ENCODE data around the gene IGSF8. TPM values are rescaled to one million over a fixed set of nuclear protein-coding genes. Genes with fewer than 3 reads are reported as not detected.

IGSF8 gene
- total and polyA plus RNA-seq, 2 of the 8 experiments (the other 6 are each of a cell fraction or from before 2014, with no cell fraction given), result 69.6 to 132 TPM

- Histone ChIP-seq H3K4me2 (ENCODE audit: insufficient read depth in 1 of 2, low read depth in 2 of 2, low read length in 2 of 2) (no peak overlapping the region), H3K4me3 (ENCODE audit: extremely low read depth in 1 of 4, insufficient read depth in 2 of 4, low read depth in 3 of 4, low read length in 4 of 4) (no peak overlapping the region), H4K91ac (replicated peaks; ENCODE audit: insufficient read length, low read length) (no peak overlapping the region), H3K23me2 (ENCODE audit: low read depth, low read length) (no peaks in the 10 kb centered on the region; the same call in 1 of the 2 replicates), H2BK12ac (ENCODE audit: low read depth, low read length) (0 out of 2 replicates have a peak overlapping the region, but pooled peaks have one; percentile 65), H2BK120ac (replicated peaks; ENCODE audit: low read depth, low read length) (no peak overlapping the region), H3K18ac (ENCODE audit: extremely low read depth, low read length) (no peak overlapping the region), H2AK5ac (ENCODE audit: low read depth, low read length) (no peak overlapping the region), H2BK15ac (ENCODE audit: low read length) (no peak overlapping the region), H3K4ac (replicated peaks; ENCODE audit: insufficient read length, low read depth, low read length) (no peak overlapping the region), H3K27me3 (replicated peaks in 1 of 4; ENCODE audit: control insufficient read depth in 3 of 4, extremely low read depth in 1 of 4, insufficient read depth in 3 of 4, low read length in 3 of 4) (peaks cover 0 to 43% (median 30%) of the 10 kb centered on the region in 4 experiments; a peak in 6 of 7 replicates), H3K27ac (ENCODE audit: low read depth, low read length) (no peak overlapping the region), H2AFZ (ENCODE audit: low read length) (no peak overlapping the region), H3K14ac (ENCODE audit: insufficient read length) (no peak overlapping the region), H3K23ac (ENCODE audit: insufficient read length) (no peak overlapping the region), H3K79me1 (ENCODE audit: low read depth, low read length) (no peaks in the 10 kb centered on the region), H3K9ac (replicated peaks in 1 of 4; ENCODE audit: extremely low read depth in 1 of 4, low read depth in 3 of 4, low read length in 3 of 4) (no peak overlapping the region), H4K20me1 (replicated peaks in 1 of 2; ENCODE audit: control insufficient read depth in 1 of 2, insufficient read depth in 2 of 2, low read length in 2 of 2) (no peaks in the 10 kb centered on the region), H3K36me3 (ENCODE audit: control insufficient read depth in 2 of 4, insufficient read depth in 4 of 4, low read length in 3 of 4) (peaks cover 0 to 5% (median 0%) of the 10 kb centered on the region in 4 experiments; a peak in 1 of 8 replicates), H3K79me2 (ENCODE audit: control insufficient read depth in 1 of 2, insufficient read depth in 2 of 2, low read length in 2 of 2) (no peaks in the 10 kb centered on the region), H3K56ac (replicated peaks; ENCODE audit: insufficient read length, low read depth, low read length) (no peak overlapping the region), H3K4me1 (replicated peaks in 1 of 4; ENCODE audit: control insufficient read depth in 3 of 4, insufficient read depth in 4 of 4, low read length in 3 of 4) (peaks cover 0 to 5% (median 3%) of the 10 kb centered on the region in 4 experiments; a peak in 4 of 7 replicates), H2BK5ac (ENCODE audit: low read depth, low read length) (no peak overlapping the region), H4K5ac (ENCODE audit: insufficient read length, low read depth, low read length) (no peak overlapping the region), H3K9me3 (ENCODE audit: insufficient read depth in 2 of 2, low read depth in 1 of 2, low read length in 1 of 2) (peaks cover 0 to 4% of the 10 kb centered on the region in 2 experiments; a peak in 1 of 4 replicates), H4K8ac (ENCODE audit: extremely low read depth, insufficient read depth, low read length) (no peak overlapping the region), H2BK20ac (ENCODE audit: low read length) (no peak overlapping the region)
- no peak for TF ChIP-seq BRCA1 (IDR thresholded peaks at IDR 0.05; ENCODE audit: low read depth, low read length)
- no peak for TF ChIP-seq MAX (IDR thresholded peaks at IDR 0.05)
- TF ChIP-seq GTF2F1 (IDR thresholded peaks at IDR 0.05; ENCODE audit: borderline replicate concordance, low read depth, low read length), result no peak
- TF ChIP-seq RAD21 (IDR thresholded peaks at IDR 0.05 in 1 of 2, conservative IDR thresholded peaks at IDR 0.05 in 1 of 2; ENCODE audit: low read depth in 2 of 2, low read length in 2 of 2), result no peak
- TF ChIP-seq USF2 (IDR thresholded peaks at IDR 0.05; ENCODE audit: low read length), result no peak
- no peak for TF ChIP-seq EP300 (IDR thresholded peaks at IDR 0.05; ENCODE audit: borderline replicate concordance in 1 of 2, low read depth in 2 of 2, low read length in 2 of 2)
- no peak for TF ChIP-seq POLR2A (IDR thresholded peaks at IDR 0.05; ENCODE audit: control extremely low read depth in 1 of 2, low read depth in 2 of 2, low read length in 2 of 2)
- WGBS, 2 experiments (ENCODE audit: extremely low coverage in 1 of 2, insufficient coverage in 1 of 2, insufficient read length in 1 of 2, insufficient replicate concordance in 2 of 2, low coverage in 1 of 2, low lambda C conversion rate in 2 of 2, missing lambda C conversion rate in 1 of 2), result 70% methylated on average over 2 of the region's 2 CpGs; no CpG with 5 or more reads in 1 of the 2 experiments
- ChIA-PET CTCF (ENCODE audit: partially characterized antibody) (interaction anchor here (0.6 to 50.1 kb wide), 6 partner anchors 13 to 209 kb away, joined by 3 to 1874 read pairs (median 43); partner anchors contain the start of genes IGSF8 and KCNJ10), POLR2A (ENCODE audit: partially characterized antibody) (interaction anchor here (0.7 to 3.5 kb wide), 13 partner anchors 10 to 70 kb away, joined by 3 to 23 read pairs (median 3); partner anchors contain the start of genes IGSF8 and KCNJ10)
- FAIRE-seq (no peak), DNase-seq (ENCODE audit: low read depth in 1 of 2, low spot score in 2 of 2) (no peak)
Observed at GRCh38 chr1:160082487-160082886, 15.9 kb downstream of the IGSF8 start.

All from H1 (cell line).